Astrocyte (in vitro differentiated cells and primary cell): ENCODE measurements around the gene KEAP1. TPM values are rescaled to one million over a fixed set of nuclear protein-coding genes. Genes with fewer than 3 reads are reported as not detected.

Source experiments
- DNase-seq: peaks from one replicate; pipeline ENCODE4 v3.0.0-alpha.2; 2010; ENCODE audit warnings: low read depth
- FAIRE-seq: peaks from 2 replicates; lab custom pipeline; 2011; peaks lifted over from hg19 to GRCh38; lab: Jason Lieb, UNC
- H2AFZ ChIP-seq: 2 replicates; pipeline ENCODE4 v1.6.0; 2012; ENCODE audit warnings: low read depth, low read length, inconsistent platforms
- H3K27ac ChIP-seq: 2 replicates; pipeline ENCODE4 v1.5.1; 2011; ENCODE audit warnings: low read depth, low read length, inconsistent platforms
- H3K27me3 ChIP-seq: 2 replicates; pipeline ENCODE4 v1.6.0; 2011; ENCODE audit warnings: low read length, inconsistent platforms; ENCODE audit not compliant: insufficient read depth
- H3K36me3 ChIP-seq: 2 replicates; pipeline ENCODE4 v1.5.1; 2011; ENCODE audit warnings: low read length, inconsistent platforms; ENCODE audit not compliant: insufficient read depth
- H3K4me1 ChIP-seq: 2 replicates; pipeline ENCODE4 v1.5.1; 2011; ENCODE audit warnings: low read length, inconsistent platforms; ENCODE audit not compliant: insufficient read depth
- H3K4me2 ChIP-seq: 2 replicates; pipeline ENCODE4 v1.6.0; 2012; ENCODE audit warnings: low read length, inconsistent platforms
- H3K4me3 ChIP-seq: 2 replicates; pipeline ENCODE4 v1.5.1; 2011; ENCODE audit warnings: low read depth, mild to moderate bottlenecking, low read length, inconsistent platforms; ENCODE audit not compliant: insufficient read depth
- H3K79me2 ChIP-seq: 2 replicates; pipeline ENCODE4 v1.6.0; 2012; ENCODE audit warnings: mild to moderate bottlenecking, low read length, inconsistent platforms; ENCODE audit not compliant: insufficient read depth
- H3K9ac ChIP-seq: 2 replicates; pipeline ENCODE4 v1.6.0; 2012; ENCODE audit warnings: mild to moderate bottlenecking, low read length, inconsistent platforms
- H3K9me3 ChIP-seq: 2 replicates; pipeline ENCODE4 v1.5.1; 2012; ENCODE audit warnings: low read depth, mild to moderate bottlenecking, low read length, inconsistent platforms; ENCODE audit not compliant: insufficient read depth
- H4K20me1 ChIP-seq: 2 replicates; pipeline ENCODE4 v1.6.0; 2012; ENCODE audit warnings: low read length, inconsistent platforms; ENCODE audit not compliant: insufficient read depth
- H3K27ac Mint-ChIP-seq: one replicate; pipeline ENCODE4 v1.8.0; 2021; ENCODE audit warnings: mild to moderate bottlenecking, mixed read lengths; ENCODE audit not compliant: unreplicated experiment
- H3K27me3 Mint-ChIP-seq: one replicate; pipeline ENCODE4 v1.8.0; 2021; ENCODE audit warnings: low read depth, mixed read lengths; ENCODE audit not compliant: unreplicated experiment
- H3K36me3 Mint-ChIP-seq: one replicate; pipeline ENCODE4 v1.8.0; 2021; ENCODE audit warnings: low read depth, mixed read lengths; ENCODE audit not compliant: unreplicated experiment
- H3K4me1 Mint-ChIP-seq: one replicate; pipeline ENCODE4 v1.8.0; 2021; ENCODE audit warnings: low read depth, mixed read lengths; ENCODE audit not compliant: unreplicated experiment
- H3K4me3 Mint-ChIP-seq: one replicate; pipeline ENCODE4 v1.8.0; 2021; ENCODE audit warnings: mild to moderate bottlenecking, moderate library complexity, mixed read lengths; ENCODE audit not compliant: unreplicated experiment
- H3K9me3 Mint-ChIP-seq: one replicate; pipeline ENCODE4 v1.8.0; 2021; ENCODE audit warnings: mild to moderate bottlenecking, mixed read lengths; ENCODE audit not compliant: unreplicated experiment
- CTCF ChIP-seq: IDR thresholded peaks from 2 replicates; pipeline ENCODE4 v1.5.1; 2011; ENCODE audit warnings: low read depth, mild to moderate bottlenecking, inconsistent platforms, low read length, moderate library complexity; ENCODE audit not compliant: insufficient read depth
- EZH2 ChIP-seq: IDR thresholded peaks from 2 replicates; pipeline ENCODE4 v1.6.1; 2012; ENCODE audit warnings: mild to moderate bottlenecking, low read length, inconsistent platforms; ENCODE audit not compliant: insufficient read depth
- total RNA-seq: library from RNA; stranded (reverse); gene quantifications from 2 replicates; pipeline ENCODE4 v1.2.1, GENCODE V29; 2021

Gene KEAP1
- total RNA-seq, 1 donor from 2014 or later = 43.6 TPM

GRCh38 chr19:10538204-10538983, 35.2 kb upstream of the KEAP1 start:
- Mint-ChIP-seq H3K4me3 (no peak overlapping the region), H3K27me3 (peaks cover 24% of the 10 kb centered on the region), H3K36me3 (no peaks in the 10 kb centered on the region), H3K27ac (no peak overlapping the region), H3K9me3 (no peaks in the 10 kb centered on the region), H3K4me1 (peaks cover 2% of the 10 kb centered on the region)
- H3K27me3 ChIP-seq = peaks cover 10% of the 10 kb centered on the region
- DNase-seq (no peak), FAIRE-seq (no peak)
- no peaks in the 10 kb centered on the region for H3K4me1 ChIP-seq
- no peak overlapping the region for H3K4me2 ChIP-seq
- H3K79me2 ChIP-seq = no peaks in the 10 kb centered on the region
- no peak overlapping the region for H3K27ac ChIP-seq
- TF ChIP-seq EZH2 (no peak), CTCF (no peak)
- no peaks in the 10 kb centered on the region for H3K9me3 ChIP-seq
- H3K9ac ChIP-seq = no peak overlapping the region
- H2AFZ ChIP-seq = no peak overlapping the region
- H3K36me3 ChIP-seq = no peaks in the 10 kb centered on the region
- H4K20me1 ChIP-seq = no peaks in the 10 kb centered on the region
- H3K4me3 ChIP-seq = no peak overlapping the region

- Histone ChIP-seq H3K27ac (no peak overlapping the region), H3K9ac (no peak overlapping the region), H2AFZ (no peak overlapping the region), H3K27me3 (peaks cover 10% of the 10 kb centered on the region), H3K9me3 (no peaks in the 10 kb centered on the region), H3K79me2 (no peaks in the 10 kb centered on the region), H3K36me3 (no peaks in the 10 kb centered on the region), H3K4me2 (no peak overlapping the region), H3K4me3 (no peak overlapping the region), H3K4me1 (no peaks in the 10 kb centered on the region), H4K20me1 (no peaks in the 10 kb centered on the region)
- Mint-ChIP-seq H3K4me3 (no peak overlapping the region), H3K4me1 (peaks cover 2% of the 10 kb centered on the region), H3K27me3 (peaks cover 24% of the 10 kb centered on the region), H3K36me3 (peaks cover under 1% of the 10 kb centered on the region), H3K27ac (no peak overlapping the region), H3K9me3 (no peaks in the 10 kb centered on the region)
- DNase-seq (no peak), FAIRE-seq (no peak)
- TF ChIP-seq EZH2 = no peak
- no peak for TF ChIP-seq CTCF
Observed at GRCh38 chr19:10537668-10538067, 34.5 kb upstream of the KEAP1 start.

- no peaks in the 10 kb centered on the region for H3K79me2 ChIP-seq
- peaks cover 10% of the 10 kb centered on the region for H3K27me3 ChIP-seq
- H3K9ac ChIP-seq = no peak overlapping the region
- H3K9me3 ChIP-seq = no peaks in the 10 kb centered on the region
- DNase-seq = no peak
- no peak overlapping the region for H3K27ac ChIP-seq
- no peaks in the 10 kb centered on the region for H3K9me3 Mint-ChIP-seq
- peaks cover 1% of the 10 kb centered on the region for H3K36me3 Mint-ChIP-seq
- no peaks in the 10 kb centered on the region for H3K36me3 ChIP-seq
- no peak overlapping the region for H3K4me2 ChIP-seq
- FAIRE-seq = no peak
- H3K27me3 Mint-ChIP-seq = peaks cover 22% of the 10 kb centered on the region
- H2AFZ ChIP-seq = no peak overlapping the region
- H4K20me1 ChIP-seq = no peaks in the 10 kb centered on the region
- no peak overlapping the region for H3K4me3 Mint-ChIP-seq
- no peak overlapping the region for H3K4me3 ChIP-seq
- no peak overlapping the region for H3K27ac Mint-ChIP-seq
- H3K4me1 ChIP-seq = no peaks in the 10 kb centered on the region
- H3K4me1 Mint-ChIP-seq = peaks cover 2% of the 10 kb centered on the region
- TF ChIP-seq CTCF = no peak
- no peak for TF ChIP-seq EZH2
Observed at GRCh38 chr19:10535613-10536012, 32.5 kb upstream of the KEAP1 start.
